ELR (cell line): ENCODE data around the gene CTSE.
"Not testable (repeated sequence)": the region's sequence is repeated elsewhere in the genome, so short reads cannot be mapped to it uniquely, and the experiment has no call there.

Experiments used
- DNase-seq: peaks from one replicate; pipeline ENCODE4 v3.0.0-alpha.2; 2015; ENCODE audit warnings: low read depth

Gene CTSE

DNA sequence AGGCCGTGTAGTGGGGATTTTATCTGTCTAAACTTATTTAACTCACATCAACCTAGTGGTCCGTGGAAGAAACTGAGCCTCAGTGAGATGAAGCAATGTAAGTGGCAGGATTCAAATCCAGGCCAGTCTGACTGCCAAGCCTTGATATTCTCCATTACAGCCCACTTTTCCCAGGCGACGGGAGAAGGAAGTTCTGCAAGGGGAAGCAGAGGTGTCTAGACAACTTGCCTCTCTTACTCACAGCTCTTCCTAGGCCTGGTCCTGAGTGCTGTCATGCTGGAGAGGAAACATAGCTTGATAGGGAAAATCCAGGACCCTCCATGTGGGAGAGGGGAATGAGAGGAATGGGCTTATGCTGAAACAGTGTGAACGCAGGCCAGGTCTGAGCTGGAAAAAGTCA is 9.1 kb downstream of the CTSE start:
- DNase-seq, result no peak

DNA sequence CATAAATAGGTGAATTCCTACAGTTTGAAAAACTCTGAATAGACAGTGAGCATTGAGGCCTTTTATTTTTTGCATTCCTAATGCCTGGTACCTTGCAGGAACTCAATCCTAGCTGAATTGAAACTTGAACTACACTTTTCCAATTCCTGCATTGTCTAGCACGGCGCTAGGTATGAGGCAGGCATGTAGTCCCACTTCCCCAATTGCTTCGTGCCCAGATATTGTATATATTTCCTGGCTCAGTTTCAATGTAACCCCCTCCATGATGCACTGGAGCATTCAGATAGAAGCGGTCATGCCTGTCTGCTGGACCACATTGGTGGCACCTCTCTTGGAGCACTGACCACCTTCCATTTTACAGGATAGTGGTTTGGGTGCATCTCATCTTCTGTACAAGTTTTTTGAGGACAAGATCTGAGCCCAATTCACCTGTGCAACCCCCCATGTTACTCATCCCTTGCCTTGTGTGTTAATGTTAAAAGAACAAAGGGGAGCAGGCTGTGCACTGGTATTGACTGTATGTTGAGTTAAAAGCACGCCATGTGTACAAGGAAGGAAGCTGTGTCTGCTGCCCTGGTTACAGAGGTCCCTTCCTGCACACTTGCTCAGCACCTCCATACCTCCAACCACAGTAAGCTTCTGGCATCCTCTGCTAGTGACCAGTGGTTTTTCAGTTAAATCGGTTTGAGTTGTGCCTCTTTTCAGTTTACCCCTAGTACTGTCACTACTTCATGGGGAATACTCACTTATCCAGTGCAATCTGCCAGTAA is 10.5 kb downstream of the CTSE start:
- DNase-seq, result no peak

DNA sequence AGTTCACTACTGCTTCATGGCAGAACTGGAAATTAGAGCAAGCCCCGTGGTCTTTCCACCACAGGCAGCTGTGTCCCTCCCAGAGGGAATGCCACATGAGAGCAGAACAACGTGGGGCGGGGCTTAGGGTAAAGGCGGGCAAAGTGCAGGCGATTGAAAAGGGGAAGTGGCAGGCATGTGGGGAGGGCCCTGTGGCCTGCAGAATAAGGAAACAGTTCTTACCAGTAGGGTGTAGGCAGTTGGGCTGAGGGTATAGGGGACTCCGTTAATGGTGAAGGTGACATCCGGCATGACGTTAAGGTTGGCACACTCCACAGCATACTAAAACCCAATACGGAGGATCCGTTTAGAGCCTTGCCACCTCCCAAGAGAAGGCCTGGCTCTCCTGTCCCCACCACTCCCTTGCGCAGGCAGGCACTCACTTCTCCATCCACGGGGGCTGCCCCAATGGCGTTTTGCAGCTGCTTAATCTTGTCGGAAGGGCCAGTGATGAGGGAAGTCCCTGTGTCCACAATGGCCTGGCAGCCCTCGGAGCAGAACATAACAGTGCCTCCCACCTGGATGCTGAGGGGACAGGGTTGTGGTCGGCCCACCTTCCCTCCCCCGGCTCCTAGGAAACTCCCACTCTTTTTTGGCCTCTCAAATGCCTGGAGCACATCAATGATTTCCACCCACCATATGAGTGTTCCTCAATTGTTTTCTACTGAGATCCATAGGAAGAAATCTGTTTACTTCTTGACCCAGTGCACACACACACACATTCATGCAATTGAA is 11.4 kb downstream of the CTSE start:
- no peak for DNase-seq

DNA sequence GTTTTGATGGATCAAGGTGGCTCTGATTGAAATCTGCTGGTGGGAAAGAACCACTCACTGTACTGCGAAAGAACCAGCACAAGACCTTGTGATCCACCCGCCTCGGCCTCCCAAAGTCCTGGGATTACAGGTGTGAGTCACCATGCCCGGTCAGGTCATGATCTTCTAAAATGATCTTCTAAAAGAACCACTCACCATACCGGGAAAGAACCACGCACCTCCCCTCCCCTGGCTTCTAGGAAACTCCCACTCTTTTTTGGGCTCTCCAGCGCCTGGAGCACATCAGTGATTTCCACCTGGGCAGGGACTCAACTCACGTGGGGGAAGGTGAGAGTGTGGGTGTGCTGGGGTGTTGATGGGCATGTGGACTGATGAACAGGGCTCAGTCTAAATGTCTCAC is 12.6 kb downstream of the CTSE start:
- no peak for DNase-seq

DNA sequence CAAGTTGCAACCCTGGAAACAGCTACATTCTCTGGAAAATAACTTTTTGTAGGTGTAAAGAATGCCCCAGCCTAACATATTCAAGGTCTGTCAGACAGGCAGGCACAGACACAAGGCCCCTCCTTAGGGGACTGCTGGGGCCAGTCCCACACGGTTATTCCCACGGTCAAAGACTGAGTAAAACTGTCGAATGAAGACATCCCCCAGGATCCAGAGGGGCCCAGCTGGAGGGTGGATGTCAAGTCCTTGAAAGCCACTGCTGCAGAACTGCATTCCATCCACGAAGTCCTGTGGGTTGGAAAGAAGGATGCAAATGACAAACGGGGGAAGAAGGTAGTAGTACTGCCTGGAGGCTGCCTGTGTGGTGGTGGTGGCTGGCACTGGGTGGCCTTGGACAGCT is 13.6 kb downstream of the CTSE start:
- no peak for DNase-seq

DNA sequence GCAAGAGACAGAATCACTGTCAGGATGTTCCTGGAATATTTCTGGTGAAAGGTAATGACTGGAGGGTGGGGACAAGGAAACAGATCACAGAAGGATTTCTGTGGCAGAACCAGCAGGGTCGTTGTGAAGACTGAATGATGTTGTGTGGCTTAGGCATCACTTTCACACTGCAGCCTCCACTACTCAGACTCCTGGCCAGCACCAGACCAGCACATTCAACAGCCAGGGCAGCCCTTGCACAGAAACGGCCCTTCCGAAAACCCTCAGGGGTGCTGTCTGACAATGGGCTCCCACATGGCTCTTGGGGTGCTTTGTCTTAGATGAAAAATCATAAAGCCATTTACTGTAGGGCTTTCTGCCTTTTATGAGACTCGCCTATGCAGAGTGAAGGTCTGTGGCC is 16.7 kb downstream of the CTSE start:
- no peak for DNase-seq

DNA sequence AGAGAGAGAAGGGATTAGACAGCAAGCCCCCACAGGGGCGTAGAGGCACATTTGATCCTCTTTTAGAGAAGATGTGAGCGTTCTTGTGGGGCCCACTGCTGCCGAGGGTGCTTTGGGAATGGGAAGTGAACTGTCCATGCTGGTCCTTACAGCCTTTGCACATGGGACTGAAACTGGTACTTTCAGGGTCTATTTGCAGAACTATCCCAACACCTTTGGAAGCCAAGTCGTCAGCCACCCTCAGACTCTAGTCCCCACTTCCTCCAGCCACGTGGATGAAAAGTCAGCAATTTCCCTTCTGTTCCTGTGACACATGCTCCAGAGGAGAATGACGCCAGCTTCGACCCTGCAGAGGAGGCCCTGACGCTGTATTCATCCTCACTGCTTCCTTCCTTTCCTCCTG is 17.9 kb downstream of the CTSE start:
- DNase-seq, result no peak

DNA sequence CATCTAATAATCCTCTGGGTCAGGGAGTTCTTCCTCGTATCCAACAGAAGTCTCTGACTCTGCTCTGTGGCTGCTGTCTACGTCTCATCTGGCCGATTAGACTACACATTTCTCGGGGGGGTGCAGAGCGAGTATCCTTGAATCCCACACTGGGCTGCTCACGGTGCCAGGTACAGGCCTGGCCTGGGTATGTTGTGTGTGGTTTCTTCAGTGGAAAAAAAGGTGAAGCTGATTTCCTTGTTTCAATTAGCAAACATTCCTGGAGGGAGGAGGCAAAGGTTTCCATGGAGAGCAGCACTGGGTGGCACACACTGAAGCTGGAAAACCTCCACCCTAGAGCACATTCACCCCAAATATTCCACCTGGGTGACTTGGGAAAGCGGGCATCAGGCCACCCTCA is 18.5 kb downstream of the CTSE start:
- DNase-seq, result no peak

DNA sequence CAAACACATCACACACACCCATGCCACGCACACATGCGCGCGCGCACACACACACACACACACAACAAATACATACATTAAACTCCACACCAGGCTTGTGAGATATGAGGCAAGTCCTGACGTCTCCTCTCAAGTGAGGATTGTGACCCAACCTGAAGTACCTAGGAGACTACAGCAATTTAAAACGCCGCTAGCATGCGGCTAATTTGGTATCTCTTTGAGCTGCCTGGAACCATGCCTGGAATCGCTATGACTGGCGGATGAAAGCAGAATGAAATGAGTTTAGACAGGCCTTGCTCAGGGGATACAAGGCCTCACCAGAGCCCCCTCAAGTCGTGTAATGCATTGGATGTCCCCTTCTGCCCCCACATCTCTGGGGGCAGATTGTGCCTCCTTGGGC is 18.9 kb downstream of the CTSE start:
- DNase-seq, result no peak

DNA sequence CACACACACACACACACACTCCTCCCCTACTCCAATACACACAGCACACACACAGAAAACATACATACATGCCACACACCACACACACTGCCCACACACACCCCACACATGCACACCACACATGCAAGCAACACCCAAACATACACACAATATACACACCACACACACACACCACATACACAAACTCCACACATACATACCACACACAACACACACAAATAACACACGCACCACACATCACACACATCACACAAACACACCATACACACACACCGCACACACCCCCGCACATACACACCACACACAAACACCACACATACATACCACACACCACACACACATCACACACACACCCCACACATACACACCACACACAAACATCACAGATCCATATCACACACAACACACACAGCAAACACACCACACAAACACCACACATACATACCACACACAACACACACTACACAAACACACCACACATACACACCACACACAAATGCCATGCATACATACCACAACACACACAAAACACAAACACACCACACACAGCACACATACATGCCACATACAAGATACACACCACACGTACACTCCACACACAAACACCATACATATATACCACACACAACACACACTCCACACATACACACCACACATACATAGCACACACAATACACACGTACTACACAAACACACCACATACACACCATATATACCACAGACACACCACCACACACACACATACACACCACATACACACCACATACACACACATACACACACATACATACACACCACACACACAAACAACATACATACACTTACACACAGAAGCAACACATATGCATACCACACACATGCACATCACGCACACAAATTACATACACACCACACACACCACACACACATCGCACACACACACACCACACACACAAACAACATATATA is 19.6 kb downstream of the CTSE start:
- DNase-seq, result no peak

DNA sequence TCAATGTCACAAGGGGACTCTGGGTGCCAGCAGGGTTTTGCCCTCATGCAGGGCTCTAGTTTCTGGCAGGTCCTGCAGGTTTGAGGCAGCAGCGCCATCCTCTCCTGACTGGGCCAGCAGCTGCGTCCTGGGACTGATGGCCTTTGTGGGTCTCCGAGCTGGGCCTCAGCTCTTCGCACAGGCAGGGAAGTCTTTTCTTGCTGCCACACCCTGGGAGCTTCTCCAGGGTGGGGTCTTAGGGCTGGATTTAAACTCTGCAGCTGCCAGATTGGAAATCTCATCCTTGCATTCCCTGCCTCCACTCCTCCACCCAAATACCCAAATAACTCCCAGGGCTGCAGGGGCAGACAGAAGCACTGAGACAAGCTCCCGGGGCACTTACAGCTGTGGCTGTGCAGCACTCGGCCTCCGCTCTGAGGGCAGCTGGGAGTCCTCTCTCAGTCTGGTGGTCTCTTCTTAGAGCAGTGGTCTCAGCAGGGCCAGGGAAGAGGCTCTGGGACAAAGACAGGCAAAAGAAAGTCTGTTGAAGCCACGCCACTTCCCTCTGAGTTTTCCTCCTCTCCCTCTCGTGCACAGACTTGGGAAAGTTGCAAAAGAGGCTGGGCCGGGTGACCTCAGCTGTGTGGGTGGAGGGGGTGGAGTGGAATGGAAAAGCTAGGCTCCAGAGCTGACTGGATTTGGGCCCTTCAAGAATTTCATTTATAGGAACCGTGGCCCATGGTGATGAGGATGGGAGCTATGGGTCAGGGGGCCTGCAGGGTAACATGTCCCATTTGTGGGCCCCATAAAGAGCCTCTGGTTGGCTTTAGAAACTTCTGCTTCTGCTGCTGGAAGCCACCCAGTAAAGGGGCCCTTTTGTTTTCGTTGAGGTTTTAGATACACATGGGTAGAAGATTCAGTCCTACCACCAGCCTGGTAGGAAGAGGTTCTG is 20.6 kb downstream of the CTSE start, which contains the start of gene RAB7B:
Gene RAB7B, minus strand, starts transcription at position 525 of the 931 bp plus-strand sequence. CDS start 9,260 bp downstream, outside the sequence.
- DNase-seq, result peak; percentile 77

DNA sequence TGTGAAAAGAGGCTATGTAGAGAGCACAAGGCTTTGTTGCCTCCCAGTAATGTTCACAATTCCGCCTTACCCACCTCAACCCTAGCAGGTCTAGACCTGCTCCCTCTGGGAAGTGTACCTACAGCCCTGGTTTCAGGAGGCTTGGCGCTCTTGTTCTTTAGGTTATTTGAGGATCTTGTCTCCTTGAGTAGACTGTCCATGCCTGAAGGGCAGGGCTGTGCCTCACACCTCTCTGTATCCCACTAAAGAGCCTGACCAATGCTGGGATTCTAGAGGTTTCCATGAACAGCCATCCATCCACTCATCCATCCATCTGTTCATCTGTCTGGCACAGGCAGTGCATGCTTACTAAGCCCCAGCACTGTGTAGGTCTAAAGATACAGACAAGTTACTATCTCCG is 21.5 kb downstream of the CTSE start:
- DNase-seq, result no peak

DNA sequence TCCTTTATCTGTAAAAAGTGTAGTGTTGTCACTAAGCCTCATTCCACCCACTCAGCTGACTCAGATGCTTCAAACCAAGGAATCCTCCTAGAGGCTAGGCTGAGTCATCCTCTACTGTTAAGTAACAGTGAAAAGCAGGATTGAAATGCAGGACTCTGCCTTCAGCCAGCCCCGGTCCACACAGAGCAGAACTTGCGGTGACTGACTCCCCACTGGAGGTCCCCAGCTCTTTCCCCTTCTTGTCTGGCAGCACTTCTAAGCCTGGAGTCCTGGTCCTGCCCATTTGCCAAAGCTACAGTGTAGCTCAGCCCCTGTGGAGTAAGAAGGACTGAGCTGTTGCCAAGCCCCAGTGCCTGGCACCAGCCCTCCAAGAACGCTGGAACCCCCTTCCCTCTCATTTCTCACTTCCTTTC is 22.2 kb downstream of the CTSE start:
- DNase-seq, result peak; percentile 99

DNA sequence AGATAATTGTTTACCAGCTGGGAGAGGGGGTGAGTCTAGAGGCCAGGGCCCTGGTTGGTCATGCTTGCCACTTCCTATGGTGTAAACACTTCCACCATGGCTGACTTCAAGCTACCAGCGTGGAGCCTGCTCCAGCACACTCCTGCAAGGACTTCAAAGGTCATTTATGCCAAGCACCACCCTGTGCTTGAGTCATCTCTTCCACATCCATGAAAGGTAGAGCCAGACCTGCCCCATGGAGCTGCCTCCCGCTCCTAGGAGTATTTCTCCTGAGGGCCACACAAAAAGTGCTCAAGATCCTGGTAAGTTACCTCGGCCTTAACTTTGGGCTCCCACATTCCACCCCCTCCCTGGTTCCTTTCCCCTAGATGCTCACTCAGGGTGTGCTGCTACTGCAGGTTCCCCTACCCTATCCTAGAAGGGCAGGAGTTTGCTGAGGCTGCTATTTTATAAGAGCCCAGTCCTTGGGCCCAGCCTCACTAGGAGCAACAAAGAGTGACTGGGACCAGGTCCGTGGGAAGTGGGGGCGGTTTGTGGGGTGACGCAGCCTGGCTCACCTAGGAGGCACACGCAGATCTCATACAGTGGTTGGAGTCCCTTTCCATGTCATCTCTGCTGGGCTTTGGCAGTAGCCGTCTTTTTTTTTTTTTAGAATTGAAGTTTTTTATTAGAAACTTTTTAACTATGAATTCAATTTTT is 22.9 kb downstream of the CTSE start:
- peak; percentile 80 for DNase-seq

DNA sequence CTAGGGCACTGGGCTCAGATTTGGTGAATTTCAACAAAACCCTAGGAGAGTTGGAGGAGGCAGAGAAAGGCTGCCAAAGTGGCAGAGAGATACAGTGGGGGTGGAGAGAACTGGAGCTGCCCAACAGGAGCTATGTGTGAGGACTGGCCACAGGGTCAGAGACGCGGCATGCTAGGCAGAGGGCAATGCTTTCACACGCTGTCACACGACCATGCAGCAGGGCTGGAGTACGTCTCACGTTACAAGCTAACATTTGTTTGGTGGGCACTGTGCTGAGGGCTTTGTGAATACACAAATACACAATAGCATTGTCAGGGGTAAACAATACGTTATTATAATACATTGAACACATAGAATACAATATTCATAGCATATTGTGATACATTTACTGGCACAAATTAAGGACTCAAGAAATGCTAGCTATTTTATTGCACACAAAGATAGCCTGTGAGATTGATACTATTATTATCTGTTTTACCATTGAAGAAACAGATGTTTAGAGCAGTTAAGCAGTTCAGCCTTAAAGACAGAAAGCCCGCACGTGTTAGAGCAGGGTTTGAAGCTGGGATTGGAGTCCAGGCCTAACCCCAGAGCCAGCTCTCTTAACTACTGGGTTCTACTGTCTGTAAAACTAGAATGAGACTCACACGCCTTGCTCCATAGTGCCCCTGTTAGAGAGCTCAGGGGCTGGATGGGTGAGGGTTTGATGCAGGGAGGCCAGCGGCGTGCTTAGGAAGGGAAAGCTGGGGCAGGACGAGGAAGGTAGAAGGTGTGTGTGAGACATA is 25.0 kb downstream of the CTSE start:
- no peak for DNase-seq

DNA sequence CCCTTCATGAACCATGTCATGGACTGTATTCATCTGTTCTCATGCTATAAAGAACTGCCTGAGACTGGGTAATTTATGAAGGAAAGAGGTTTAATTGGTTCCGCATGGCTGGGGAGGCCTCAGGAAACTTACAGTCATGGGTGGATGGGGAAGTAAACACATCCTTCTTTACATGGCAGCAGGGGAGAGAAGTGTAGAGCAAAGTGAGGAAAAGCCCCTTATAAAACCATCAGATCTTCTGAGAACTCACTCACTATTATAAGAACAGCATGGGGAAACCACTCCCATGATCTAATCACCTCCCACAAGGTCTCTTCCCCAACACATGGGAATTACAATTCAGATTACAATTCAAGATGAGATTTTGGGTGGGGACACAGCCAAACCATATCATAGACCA is 27.1 kb downstream of the CTSE start:
- not testable (repeated sequence) for DNase-seq

DNA sequence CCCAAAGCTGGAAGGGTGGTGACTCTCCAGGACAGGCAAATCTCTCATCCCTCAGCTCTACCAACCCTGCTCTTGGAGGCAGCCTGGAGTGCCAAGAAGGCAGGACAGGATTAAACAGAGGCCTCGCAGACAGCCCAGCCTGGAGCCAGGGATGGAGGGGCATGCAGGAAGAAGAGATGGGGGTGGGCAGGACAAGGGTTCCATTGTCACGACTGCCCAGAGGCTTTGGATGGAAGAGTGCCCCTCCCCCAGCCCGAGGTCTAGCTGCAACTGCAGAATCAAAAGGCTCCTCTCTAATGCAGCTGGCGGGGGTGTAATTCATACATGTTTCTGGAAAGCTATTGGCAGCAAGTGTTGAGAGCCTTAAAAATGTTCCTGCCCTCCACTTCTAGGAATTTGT is 29.3 kb downstream of the CTSE start:
- no peak for DNase-seq

DNA sequence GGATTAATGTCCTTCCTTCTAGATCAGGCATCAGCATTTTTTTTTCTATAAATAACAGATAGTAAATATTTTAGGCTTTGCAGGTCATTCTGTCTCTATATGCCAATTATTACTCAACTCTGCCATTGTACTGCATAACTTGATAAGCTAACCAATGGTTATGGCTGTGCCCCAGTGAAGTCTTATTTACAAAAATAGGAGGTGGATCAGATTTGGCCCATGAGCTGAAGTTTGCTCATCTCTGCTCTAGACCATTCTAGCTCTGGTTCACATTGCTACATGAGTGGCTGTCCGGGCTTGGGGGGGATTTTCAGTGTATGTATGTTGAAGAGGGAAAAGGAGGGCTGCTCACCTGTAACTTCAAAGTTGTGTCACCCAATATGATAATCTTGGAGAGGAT is 30.6 kb downstream of the CTSE start:
- DNase-seq, result no peak

DNA sequence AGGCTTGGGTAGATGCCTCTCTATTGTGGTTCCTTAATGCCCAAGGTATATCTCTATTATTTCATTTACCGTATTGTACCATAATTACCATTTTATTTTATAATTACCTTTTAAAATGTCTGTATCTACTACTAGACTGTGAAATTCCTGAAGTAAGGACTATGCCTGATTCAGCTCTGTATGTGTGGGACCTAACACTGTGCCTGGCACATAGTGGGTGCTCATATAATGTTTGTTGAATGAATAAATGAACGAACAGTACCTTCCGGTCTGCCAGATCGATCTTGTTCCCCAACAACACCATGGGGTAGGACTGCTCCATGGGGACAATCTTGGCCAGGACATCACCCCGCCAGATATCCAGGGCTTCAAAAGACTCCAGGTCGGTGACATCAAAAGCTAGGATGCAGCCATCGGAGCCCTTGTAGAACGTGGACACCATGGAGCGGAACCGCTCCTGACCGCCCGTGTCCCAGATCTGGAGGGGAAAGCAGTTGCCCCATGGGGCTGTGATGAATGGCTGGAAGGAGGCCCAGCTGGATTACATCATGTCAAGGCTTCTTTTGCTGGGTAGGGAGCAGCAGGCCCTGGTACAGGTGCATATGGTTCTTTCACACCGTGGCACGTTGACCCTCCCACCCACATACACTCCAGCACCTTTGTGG is 31.3 kb downstream of the CTSE start:
- DNase-seq, result no peak
